ENCODE measurements around the gene GATA1.

The GATA1 gene

DNA sequence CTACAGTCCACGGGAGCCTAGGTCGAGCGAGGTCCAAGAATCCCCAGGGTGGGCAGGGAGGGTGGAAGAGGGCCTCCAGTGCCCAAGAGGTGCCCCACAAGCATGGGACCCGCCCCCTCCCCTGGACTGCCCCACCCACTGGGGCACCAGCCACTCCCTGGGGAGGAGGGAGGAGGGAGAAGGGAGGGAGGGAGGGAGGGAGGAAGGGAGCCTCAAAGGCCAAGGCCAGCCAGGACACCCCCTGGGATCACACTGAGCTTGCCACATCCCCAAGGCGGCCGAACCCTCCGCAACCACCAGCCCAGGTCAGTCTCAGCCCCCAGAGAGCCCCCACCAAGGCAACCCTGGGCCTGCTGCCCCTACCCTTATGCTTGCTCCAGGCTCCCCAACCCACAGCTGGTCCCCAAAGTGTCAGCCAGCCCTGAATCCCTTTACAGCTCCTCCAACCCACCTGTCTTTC, at the start of gene GATA1:
TSS of gene GATA1 (plus strand) at position 250 of the 460 bp plus-strand sequence. CDS start 4,520 bp downstream, outside the sequence.
- DNase-seq (ENCODE audit: low read depth in 3 of 3, low spot score in 1 of 3), result no peak

DNA sequence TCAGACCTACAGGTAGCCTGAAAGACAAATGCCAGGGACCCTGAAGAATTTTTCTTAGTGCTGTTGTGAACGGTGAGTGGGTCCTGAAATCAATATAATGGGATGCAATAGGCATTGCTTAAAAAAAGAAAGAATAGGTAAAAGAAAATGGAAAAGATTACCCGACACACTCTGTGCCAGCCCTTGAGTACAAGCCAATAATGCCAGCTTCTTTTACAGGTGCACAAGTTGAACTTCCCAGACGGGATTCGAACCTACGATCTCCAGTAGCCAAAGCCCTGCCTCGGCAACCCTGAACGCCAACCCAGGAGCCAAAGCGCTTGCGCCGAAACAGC, 49.5 kb upstream of the GATA1 start:
- no peak for DNase-seq (ENCODE audit: low read depth in 3 of 3, low spot score in 1 of 3)

DNA sequence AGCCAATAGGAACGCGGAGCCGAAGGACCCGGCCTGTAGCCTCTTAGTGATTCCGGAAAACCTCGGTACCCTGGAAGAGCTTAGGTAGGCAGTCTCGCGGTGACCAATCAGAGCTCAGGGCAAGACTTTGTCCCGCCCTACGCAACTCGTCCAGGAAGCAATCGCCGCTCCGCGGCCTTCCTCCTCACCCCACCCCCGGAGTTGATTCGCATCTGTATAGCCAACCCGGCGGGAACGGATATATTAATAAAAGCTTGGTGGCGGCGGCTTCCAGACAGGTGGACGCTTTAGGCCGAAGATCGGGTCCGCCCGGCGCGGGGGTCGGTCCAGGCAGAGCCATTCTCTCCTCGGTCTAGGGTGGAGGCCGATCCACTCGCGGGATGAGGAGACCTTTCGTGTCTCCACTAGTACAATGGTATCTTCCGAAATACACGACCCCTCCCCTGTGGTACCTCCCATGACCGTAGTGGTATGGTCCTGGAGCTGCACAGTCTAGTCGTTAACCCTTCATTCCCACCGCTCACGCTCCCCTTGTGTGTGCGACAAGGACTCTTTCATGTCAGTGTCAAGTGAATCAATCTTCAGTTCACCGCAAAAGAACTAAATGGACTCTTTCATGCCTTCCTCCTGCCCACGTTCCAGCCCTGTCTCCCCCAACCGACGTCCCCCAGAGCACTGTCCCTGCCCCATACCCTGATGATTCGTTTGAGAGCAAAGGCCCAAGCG, 49.0 kb upstream of the GATA1 start:
- DNase-seq (ENCODE audit: low read depth in 3 of 3, low spot score in 1 of 3), result peak; percentile 54 to 69 (median 66)

- DNase-seq (ENCODE audit: low read depth in 3 of 3, low spot score in 1 of 3), result no peak
Observed at GRCh38 chrX:48737940-48738339, 48.5 kb upstream of the GATA1 start.

DNA sequence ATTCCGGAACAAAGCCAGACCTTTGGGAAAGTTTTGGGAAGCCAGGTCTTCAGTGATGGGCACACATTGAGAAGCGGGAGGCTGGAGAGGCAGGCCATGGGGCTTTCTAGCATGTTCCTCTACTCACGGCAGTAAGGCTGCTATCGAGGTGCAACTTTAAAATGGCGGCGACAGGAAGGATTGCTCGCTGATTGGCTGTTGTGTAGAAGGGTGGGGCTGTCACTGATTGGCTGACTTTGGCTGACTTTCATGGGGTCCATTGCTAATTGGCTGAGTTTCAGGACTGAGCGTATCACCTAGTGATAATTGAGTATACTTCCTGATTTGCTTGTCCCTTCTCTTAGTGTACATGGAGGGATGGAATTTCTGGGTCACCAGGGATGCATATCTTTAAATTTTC, 44.6 kb upstream of the GATA1 start:
- no peak for DNase-seq (ENCODE audit: low read depth in 3 of 3, low spot score in 1 of 3)

DNA sequence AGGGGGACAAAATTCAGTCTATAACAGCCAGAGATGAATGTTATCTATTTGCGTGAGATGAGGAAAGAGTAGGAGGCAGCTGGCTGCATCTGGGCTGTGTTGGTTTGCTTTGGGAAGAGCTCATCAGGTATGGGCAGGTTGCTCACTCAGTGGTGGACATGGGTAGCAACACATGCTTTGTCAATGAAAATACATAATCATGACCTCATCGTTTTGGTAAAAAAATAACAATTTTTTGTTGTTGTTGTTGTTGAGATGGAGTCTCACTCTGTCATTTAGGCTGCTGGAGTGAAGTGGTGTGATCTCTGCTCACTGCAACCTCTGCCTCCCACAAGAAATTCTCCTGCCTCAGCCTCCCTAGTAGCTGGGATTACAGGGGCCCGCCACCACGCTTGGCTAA, 41.2 kb upstream of the GATA1 start:
- no peak for DNase-seq (ENCODE audit: low read depth in 3 of 3, low spot score in 1 of 3)

DNA sequence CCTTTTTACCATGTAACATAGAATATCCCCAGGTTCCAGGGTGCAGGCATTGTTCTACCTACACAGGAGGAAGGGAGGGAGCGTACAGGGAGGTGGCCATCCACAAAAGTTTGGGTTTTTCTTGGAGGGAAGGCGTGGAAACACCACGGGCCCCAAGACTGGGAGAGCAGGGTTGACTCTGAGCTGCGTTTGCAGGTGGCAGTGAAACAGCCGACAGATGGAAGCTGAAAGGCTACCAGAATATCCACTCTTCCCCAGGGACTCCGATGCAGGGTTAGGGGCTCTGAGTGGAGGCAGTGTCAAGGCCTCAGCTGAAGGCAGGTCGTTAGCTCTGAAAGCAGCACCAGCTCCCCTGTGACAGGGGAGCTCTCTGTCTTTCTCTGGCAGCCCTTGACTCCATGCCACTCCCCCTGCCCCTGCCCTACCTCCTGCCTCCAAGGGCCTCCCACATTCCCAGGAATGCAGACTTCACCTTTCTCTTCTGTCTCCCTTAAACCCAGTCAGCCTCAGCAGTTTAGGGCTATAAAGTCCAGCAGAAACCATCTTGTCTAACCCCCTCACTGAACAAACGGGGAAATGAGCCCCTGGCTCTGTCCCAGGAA, 38.9 kb upstream of the GATA1 start:
- DNase-seq (ENCODE audit: low read depth in 3 of 3, low spot score in 1 of 3), result no peak

GRCh38 chrX:48749182-48749581, 37.2 kb upstream of the GATA1 start:
- DNase-seq (ENCODE audit: low read depth in 3 of 3, low spot score in 1 of 3), result no peak

- no peak for DNase-seq (ENCODE audit: low read depth in 3 of 3, low spot score in 1 of 3)
Observed at GRCh38 chrX:48751343-48751742, 35.0 kb upstream of the GATA1 start.

- no peak for DNase-seq (ENCODE audit: low read depth in 3 of 3, low spot score in 1 of 3)
Observed at GRCh38 chrX:48752498-48752897, 33.9 kb upstream of the GATA1 start.

GRCh38 chrX:48753708-48754228, 32.6 kb upstream of the GATA1 start:
- no peak for DNase-seq (ENCODE audit: low read depth in 3 of 3, low spot score in 1 of 3)

DNA sequence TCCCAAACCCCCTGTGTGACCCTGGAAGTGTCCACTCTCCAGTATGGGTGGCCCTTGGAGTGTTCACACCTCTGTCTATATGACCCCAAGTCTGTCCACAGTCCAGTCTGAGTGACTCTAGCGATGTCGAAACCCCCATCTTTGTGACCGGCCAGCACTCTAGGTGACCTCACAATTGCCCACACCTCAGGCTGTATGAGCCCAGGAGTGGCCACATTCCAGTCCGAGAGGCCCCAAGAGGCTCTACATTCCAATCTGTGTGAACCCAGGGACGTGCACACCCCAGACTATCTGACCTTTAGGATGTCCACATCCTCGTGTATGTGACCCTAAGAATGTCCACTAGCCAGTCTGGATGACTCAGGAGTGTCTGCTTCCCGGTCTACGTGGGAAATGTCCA, 32.2 kb upstream of the GATA1 start:
- no peak for DNase-seq (ENCODE audit: low read depth in 3 of 3, low spot score in 1 of 3)

GRCh38 chrX:48761674-48762471, 24.5 kb upstream of the GATA1 start, which contains the start of gene GLOD5:
GLOD5 (plus strand) TSS chrX:48761747; CDS start chrX:48761791, 44 bp downstream.
- DNase-seq (ENCODE audit: low read depth in 3 of 3, low spot score in 1 of 3), result no peak

GRCh38 chrX:48769230-48769629, 17.2 kb upstream of the GATA1 start:
- no peak for DNase-seq (ENCODE audit: low read depth in 3 of 3, low spot score in 1 of 3)

DNA sequence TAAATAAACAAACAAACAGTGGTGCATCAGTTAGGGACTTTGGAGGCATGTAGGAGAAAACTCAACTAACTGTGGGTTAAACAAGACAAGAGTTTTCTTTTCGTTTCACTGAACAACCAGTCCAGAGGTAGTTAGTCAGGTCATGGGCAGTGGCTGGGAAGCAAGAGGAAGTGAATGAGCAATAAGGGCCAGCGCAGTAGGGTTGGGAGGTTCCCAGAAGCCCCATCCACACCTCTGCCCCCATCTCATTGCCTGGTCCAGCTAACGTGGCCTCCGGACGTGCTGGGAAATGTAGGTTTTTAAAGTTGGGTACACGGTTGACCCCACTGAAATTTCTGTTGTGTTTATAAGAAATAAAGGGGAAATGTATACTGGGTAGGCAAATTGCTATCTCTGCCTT, 16.1 kb upstream of the GATA1 start:
- DNase-seq (ENCODE audit: low read depth in 3 of 3, low spot score in 1 of 3), result no peak

- no peak for DNase-seq (ENCODE audit: low read depth in 3 of 3, low spot score in 1 of 3)
Observed at GRCh38 chrX:48772602-48773001, 13.8 kb upstream of the GATA1 start.

- no peak for DNase-seq (ENCODE audit: low read depth in 3 of 3, low spot score in 1 of 3)
Observed at GRCh38 chrX:48776818-48777439, 9.5 kb upstream of the GATA1 start.

- no peak for DNase-seq (ENCODE audit: low read depth in 3 of 3, low spot score in 1 of 3)
Observed at GRCh38 chrX:48779399-48779798, 7.0 kb upstream of the GATA1 start.

DNA sequence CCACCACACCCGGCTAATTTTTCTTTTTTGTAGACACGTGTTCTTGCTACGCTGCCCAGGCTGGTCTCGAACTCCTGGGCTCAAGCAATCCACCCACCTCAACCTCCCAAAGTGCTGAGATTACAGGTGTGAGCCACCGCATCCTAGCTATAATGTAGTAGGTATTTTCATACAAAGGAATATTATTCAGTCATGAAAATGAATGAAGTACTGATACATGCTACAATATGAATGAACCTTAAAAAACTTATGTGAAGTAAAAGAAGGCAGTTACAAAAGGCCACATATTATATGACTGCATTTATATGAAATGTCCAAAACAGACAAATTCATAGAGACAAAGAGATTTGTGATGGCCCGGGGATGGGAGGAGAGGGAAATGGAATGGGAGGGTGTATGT, 4.7 kb upstream of the GATA1 start:
- DNase-seq (ENCODE audit: low read depth in 3 of 3, low spot score in 1 of 3), result no peak

GRCh38 chrX:48782216-48782615, 4.2 kb upstream of the GATA1 start:
- no peak for DNase-seq (ENCODE audit: low read depth in 3 of 3, low spot score in 1 of 3)

- no peak for DNase-seq (ENCODE audit: low read depth in 3 of 3, low spot score in 1 of 3)
Observed at GRCh38 chrX:48782795-48783194, 3.6 kb upstream of the GATA1 start.
